HEK293 (cell line): ENCODE measurements around the gene KLHL6.

Source experiments
- CTCF ChIA-PET: fragments of 350-600 bp; formaldehyde crosslinking; extraction: SDS; loops from one replicate; lab custom pipeline; 2021; ENCODE audit warnings: antibody characterized with exemption; lab: Yijun Ruan, JAX
- POLR2A ChIA-PET: fragments of 300-600 bp; formaldehyde crosslinking; extraction: SDS; loops from one replicate; lab custom pipeline; 2020; ENCODE audit warnings: antibody characterized with exemption, inconsistent platforms; lab: Yijun Ruan, JAX
- H3K27ac ChIP-seq: fragments of 200-500 bp; sonication (Bioruptor generic); 2 replicates; pipeline ENCODE4 v1.5.1; 2014; ENCODE audit warnings: low read depth, low read length, control low read depth, inconsistent platforms; ENCODE audit errors: extremely low read depth
- H3K36me3 ChIP-seq, 2 experiments: fragments of 200-500 bp in 1 of 2; sonication (Bioruptor generic) in 1 of 2; 1 replicate in 1 of 2; 2 replicates in 1 of 2; pipeline ENCODE4 v1.5.1; 2014 to 2017; ENCODE audit warnings: inconsistent platforms in 2 of 2, low read length in 2 of 2; ENCODE audit not compliant: control insufficient read depth in 2 of 2, insufficient read depth in 1 of 2
- H3K4me1 ChIP-seq: fragments of 200-500 bp; sonication (Bioruptor generic); 2 replicates; pipeline ENCODE4 v1.5.1; 2014; ENCODE audit warnings: mild to moderate bottlenecking, low read length, inconsistent platforms; ENCODE audit not compliant: control insufficient read depth, insufficient read depth
- H3K4me3 ChIP-seq: 2 replicates; pipeline ENCODE4 v1.5.1; 2011; ENCODE audit warnings: low read depth, mild to moderate bottlenecking, control low read depth, low read length, moderate library complexity
- H3K9me3 ChIP-seq: fragments of 200-500 bp; sonication (Bioruptor generic); 2 replicates; pipeline ENCODE4 v1.5.1; 2014; ENCODE audit warnings: low read depth, low read length, inconsistent platforms; ENCODE audit not compliant: control insufficient read depth, insufficient read depth
- KLF16 ChIP-seq: fragments of 450-650 bp; formaldehyde crosslinking; IDR thresholded peaks from 2 replicates; pipeline ENCODE4 v1.5.1; 2017; ENCODE audit warnings: missing biosample characterization, missing genetic modification characterization
- KLF9 ChIP-seq: fragments of 450-650 bp; formaldehyde crosslinking; IDR thresholded peaks from 2 replicates; pipeline ENCODE4 v1.5.1; 2016; ENCODE audit warnings: missing biosample characterization, missing genetic modification characterization, low read depth
- MEIS1 ChIP-seq: sonication (generic); formaldehyde crosslinking; IDR thresholded peaks from 2 replicates; pipeline ENCODE4 v1.8.1; 2022; ENCODE audit warnings: missing genetic modification reagents, mild to moderate bottlenecking, borderline replicate concordance
- OSR2 ChIP-seq: fragments of 450-650 bp; formaldehyde crosslinking; IDR thresholded peaks from 2 replicates; pipeline ENCODE4 v1.5.1; 2016; ENCODE audit warnings: missing biosample characterization, missing genetic modification characterization
- PRDM10 ChIP-seq: fragments of 450-650 bp; formaldehyde crosslinking; IDR thresholded peaks from 2 replicates; pipeline ENCODE4 v1.5.1; 2016; ENCODE audit warnings: missing biosample characterization, missing genetic modification characterization
- WT1 ChIP-seq: fragments of 450-650 bp; formaldehyde crosslinking; IDR thresholded peaks from 2 replicates; pipeline ENCODE4 v1.5.1; 2016; ENCODE audit warnings: missing biosample characterization, missing genetic modification characterization
- ZBTB1 ChIP-seq: fragments of 450-650 bp; formaldehyde crosslinking; IDR thresholded peaks from 2 replicates; pipeline ENCODE4 v1.5.1; 2016; ENCODE audit warnings: missing biosample characterization, missing genetic modification characterization
- ZBTB11 ChIP-seq: fragments of 450-650 bp; formaldehyde crosslinking; conservative IDR thresholded peaks from 2 replicates; pipeline ENCODE4 v1.5.1; 2016; ENCODE audit warnings: low read depth, missing biosample characterization, missing genetic modification characterization
- ZBTB7A ChIP-seq: fragments of 450-650 bp; formaldehyde crosslinking; IDR thresholded peaks from 2 replicates; pipeline ENCODE4 v1.5.1; 2016; ENCODE audit warnings: low read depth, missing biosample characterization, missing genetic modification characterization
- ZNF114 ChIP-seq: fragments of 450-650 bp; formaldehyde crosslinking; IDR thresholded peaks from 2 replicates; pipeline ENCODE4 v1.5.0; 2017; ENCODE audit warnings: missing biosample characterization, missing genetic modification characterization
- ZNF16 ChIP-seq: fragments of 450-650 bp; formaldehyde crosslinking; IDR thresholded peaks from 2 replicates; pipeline ENCODE4 v1.5.1; 2016; ENCODE audit warnings: low read depth, missing biosample characterization, missing genetic modification characterization
- ZNF174 ChIP-seq: fragments of 450-650 bp; formaldehyde crosslinking; IDR thresholded peaks from 2 replicates; pipeline ENCODE4 v1.5.0; 2017; ENCODE audit warnings: missing biosample characterization, mild to moderate bottlenecking, missing genetic modification characterization
- ZNF19 ChIP-seq: fragments of 450-650 bp; formaldehyde crosslinking; IDR thresholded peaks from 2 replicates; pipeline ENCODE4; 2016; ENCODE audit warnings: missing biosample characterization, missing genetic modification characterization, low read depth
- ZNF223 ChIP-seq: fragments of 450-650 bp; formaldehyde crosslinking; IDR thresholded peaks from 2 replicates; pipeline ENCODE4 v1.5.1; 2016; ENCODE audit warnings: missing biosample characterization, missing genetic modification characterization
- ZNF239 ChIP-seq: fragments of 450-650 bp; formaldehyde crosslinking; IDR thresholded peaks from 2 replicates; pipeline ENCODE4 v1.5.1; 2016; ENCODE audit warnings: missing biosample characterization, missing genetic modification characterization
- ZNF248 ChIP-seq: fragments of 450-650 bp; formaldehyde crosslinking; IDR thresholded peaks from 2 replicates; pipeline ENCODE4 v1.5.1; 2017; ENCODE audit warnings: missing biosample characterization, missing genetic modification characterization
- ZNF292 ChIP-seq: fragments of 450-650 bp; formaldehyde crosslinking; IDR thresholded peaks from 2 replicates; pipeline ENCODE4 v1.5.1; 2016; ENCODE audit warnings: low read depth, missing biosample characterization, missing genetic modification characterization, borderline replicate concordance
- ZNF404 ChIP-seq: fragments of 450-650 bp; formaldehyde crosslinking; IDR thresholded peaks from 2 replicates; pipeline ENCODE4 v1.5.1; 2017; ENCODE audit warnings: missing biosample characterization, missing genetic modification characterization
- ZNF426 ChIP-seq: fragments of 450-650 bp; formaldehyde crosslinking; IDR thresholded peaks from 2 replicates; pipeline ENCODE4 v1.5.1; 2017; ENCODE audit warnings: missing biosample characterization, missing genetic modification characterization, mild to moderate bottlenecking, inconsistent platforms, moderate library complexity
- ZNF548 ChIP-seq: fragments of 450-650 bp; formaldehyde crosslinking; IDR thresholded peaks from 2 replicates; pipeline ENCODE4 v1.5.1; 2016; ENCODE audit warnings: missing biosample characterization, missing genetic modification characterization
- ZNF645 ChIP-seq: fragments of 450-650 bp; formaldehyde crosslinking; IDR thresholded peaks from 2 replicates; pipeline ENCODE4; 2016; ENCODE audit warnings: missing biosample characterization, missing genetic modification characterization
- ZNF670 ChIP-seq: fragments of 450-650 bp; formaldehyde crosslinking; IDR thresholded peaks from 2 replicates; pipeline ENCODE4 v1.5.1; 2016; ENCODE audit warnings: missing biosample characterization, missing genetic modification characterization, low read depth
- ZNF677 ChIP-seq: fragments of 450-650 bp; IDR thresholded peaks from 2 replicates; pipeline ENCODE4 v1.5.0; 2018; ENCODE audit warnings: missing biosample characterization, mild to moderate bottlenecking, missing genetic modification characterization, moderate library complexity
- ZNF701 ChIP-seq: fragments of 450-650 bp; formaldehyde crosslinking; IDR thresholded peaks from 2 replicates; pipeline ENCODE4 v1.5.1; 2016; ENCODE audit warnings: missing biosample characterization, missing genetic modification characterization
- ZNF785 ChIP-seq: fragments of 450-650 bp; formaldehyde crosslinking; IDR thresholded peaks from 2 replicates; pipeline ENCODE4 v1.5.1; 2016; ENCODE audit warnings: missing biosample characterization, missing genetic modification characterization
- ZNF792 ChIP-seq: fragments of 450-650 bp; formaldehyde crosslinking; IDR thresholded peaks from 2 replicates; pipeline ENCODE4 v1.5.1; 2016; ENCODE audit warnings: missing biosample characterization, missing genetic modification characterization

KLHL6 gene

GRCh38 chr3:183485585-183485984 is 69.9 kb downstream of the KLHL6 start:
- no peaks in the 10 kb centered on the region for H3K4me1 ChIP-seq
- CTCF ChIA-PET, result interaction anchor here (0.5 to 0.9 kb wide), 2 partner anchors 77 to 764 kb away, joined by 3 to 4 read pairs; no protein-coding TSS in a partner anchor

GRCh38 chr3:183485093-183485492 is 70.4 kb downstream of the KLHL6 start:
- POLR2A ChIA-PET, result no interaction called here
- CTCF ChIA-PET, result interaction anchor here (0.6 to 0.9 kb wide), 2 partner anchors 71 to 765 kb away, joined by 4 to 5 read pairs; no protein-coding TSS in a partner anchor
- H3K4me1 ChIP-seq, result no peaks in the 10 kb centered on the region
- no peak overlapping the region for H3K4me3 ChIP-seq
- H3K36me3 ChIP-seq, result no peaks in the 10 kb centered on the region
- H3K27ac ChIP-seq, result no peak overlapping the region
- H3K9me3 ChIP-seq, result no peaks in the 10 kb centered on the region
- TF ChIP-seq ZBTB1, result no peak
- TF ChIP-seq ZNF292 (tag by site-specific recombination), result no peak
- TF ChIP-seq ZNF548 (tag by site-specific recombination), result no peak
- no peak for TF ChIP-seq KLF16
- TF ChIP-seq ZBTB11, result no peak

More at GRCh38 chr3:183485585-183485984, 69.9 kb downstream of the KLHL6 start:
- no peaks in the 10 kb centered on the region for H3K9me3 ChIP-seq
- no peak for TF ChIP-seq OSR2 (tag by site-specific recombination)
- no peak for TF ChIP-seq ZNF670 (tag by site-specific recombination)
- no peak for TF ChIP-seq PRDM10 (tag by site-specific recombination)
- no peak for TF ChIP-seq ZNF677 (tag by site-specific recombination)
- TF ChIP-seq ZNF223, result no peak
- TF ChIP-seq MEIS1 (CRISPR knock-in tag), result no peak
- no peak for TF ChIP-seq ZNF174
- TF ChIP-seq ZNF114 (tag by site-specific recombination), result no peak
- no peak for TF ChIP-seq ZNF19
- TF ChIP-seq ZNF792 (tag by site-specific recombination), result no peak
- TF ChIP-seq, all 188 proteins: peak for 0
- POLR2A ChIA-PET, result no interaction called here
- Histone ChIP-seq H3K36me3 (no peaks in the 10 kb centered on the region), H3K27ac (no peak overlapping the region), H3K4me3 (no peak overlapping the region)

GRCh38 chr3:183484431-183485075 is 71.0 kb downstream of the KLHL6 start:
- Histone ChIP-seq H3K4me1 (no peaks in the 10 kb centered on the region), H3K36me3 (no peaks in the 10 kb centered on the region), H3K27ac (no peak overlapping the region), H3K4me3 (no peak overlapping the region), H3K9me3 (no peaks in the 10 kb centered on the region)
- ChIA-PET CTCF (interaction anchor here (0.6 kb wide), 1 partner anchor 70 kb away, joined by 5 read pairs; no protein-coding TSS in a partner anchor), POLR2A (no interaction called here)
- no peak for TF ChIP-seq KLF9 (tag by site-specific recombination)
- no peak for TF ChIP-seq ZNF426
- TF ChIP-seq ZNF16, result no peak
- TF ChIP-seq WT1 (tag by site-specific recombination), result no peak
- TF ChIP-seq ZNF701, result no peak
- TF ChIP-seq ZNF404 (tag by site-specific recombination), result no peak
- TF ChIP-seq ZNF645, result no peak
- no peak for TF ChIP-seq ZBTB7A (tag by site-specific recombination)
- TF ChIP-seq ZNF785, result no peak
- TF ChIP-seq OSR2 (tag by site-specific recombination), result no peak
- TF ChIP-seq ZNF239 (tag by site-specific recombination), result no peak
- TF ChIP-seq ZNF248 (tag by site-specific recombination), result no peak
